ENCODE results near the gene TEX14.

TEX14 gene

DNA sequence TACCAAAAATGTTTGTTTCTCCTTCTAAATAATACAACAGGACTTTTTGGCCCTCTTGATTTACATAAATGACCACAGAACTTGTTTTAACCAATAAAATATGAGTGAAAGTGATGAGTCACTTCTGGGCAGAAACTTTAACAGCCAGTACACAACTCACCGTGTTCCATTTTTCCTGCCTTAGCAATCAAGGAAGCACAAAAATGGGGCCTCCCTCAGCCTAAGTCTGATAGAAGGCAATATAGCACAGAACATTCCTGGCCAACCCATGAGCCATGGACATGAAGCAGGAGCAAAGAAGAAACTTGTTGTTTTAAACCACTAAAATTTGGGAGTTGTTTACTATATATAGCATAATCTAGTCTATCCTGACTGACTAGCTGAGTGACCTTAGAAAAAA is 116.3 kb downstream of the TEX14 start:
- ChIA-PET CTCF (interaction anchor here (1.1 kb wide), 1 partner anchor 12 kb away, joined by 3 read pairs; no protein-coding TSS in a partner anchor), POLR2A (interaction anchor here (0.7 kb wide), 1 partner anchor 103 kb away, joined by 3 read pairs; no protein-coding TSS in a partner anchor)
- no peak for DNase-seq (ENCODE audit: extremely low spot score)
- no peak for TF ChIP-seq FOXM1 (IDR thresholded peaks at IDR 0.05; ENCODE audit: borderline replicate concordance)
- TF ChIP-seq ELF4 (IDR thresholded peaks at IDR 0.05): no peak
- no peak for TF ChIP-seq CTBP1 (IDR thresholded peaks at IDR 0.05; ENCODE audit: borderline replicate concordance)
- no peak for TF ChIP-seq LEF1 (IDR thresholded peaks at IDR 0.05; ENCODE audit: borderline replicate concordance)

DNA sequence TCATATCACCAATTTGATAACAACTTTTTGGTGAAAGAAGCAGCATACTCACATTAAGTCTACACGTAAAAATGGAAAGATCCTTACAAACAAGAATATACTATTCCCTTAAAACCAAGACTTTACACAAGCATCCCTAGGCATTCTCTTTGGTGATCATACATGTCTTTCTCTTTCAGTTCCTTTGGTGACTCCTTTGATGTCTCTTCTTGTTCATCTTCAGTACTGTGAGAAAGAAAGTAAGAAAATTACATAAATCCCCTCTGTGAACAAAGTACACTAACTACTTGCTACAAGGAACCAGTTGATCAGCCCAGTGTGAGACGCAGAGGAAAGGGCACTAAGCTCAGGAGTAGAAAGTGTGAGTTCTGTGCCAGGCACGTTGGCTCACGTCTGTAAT is 117.8 kb downstream of the TEX14 start:
- no peak for TF ChIP-seq ARNT (IDR thresholded peaks at IDR 0.05)
- TF ChIP-seq NFRKB (IDR thresholded peaks at IDR 0.05): no peak
- TF ChIP-seq LEF1 (IDR thresholded peaks at IDR 0.05; ENCODE audit: borderline replicate concordance): no peak
- no peak for TF ChIP-seq TARDBP (IDR thresholded peaks at IDR 0.05)
- CTCF ChIA-PET: no interaction called here
- no peak for DNase-seq (ENCODE audit: extremely low spot score)
- POLR2A ChIA-PET: interaction anchor here (1.4 kb wide), 1 partner anchor 57 kb away, joined by 3 read pairs; no protein-coding TSS in a partner anchor

DNA sequence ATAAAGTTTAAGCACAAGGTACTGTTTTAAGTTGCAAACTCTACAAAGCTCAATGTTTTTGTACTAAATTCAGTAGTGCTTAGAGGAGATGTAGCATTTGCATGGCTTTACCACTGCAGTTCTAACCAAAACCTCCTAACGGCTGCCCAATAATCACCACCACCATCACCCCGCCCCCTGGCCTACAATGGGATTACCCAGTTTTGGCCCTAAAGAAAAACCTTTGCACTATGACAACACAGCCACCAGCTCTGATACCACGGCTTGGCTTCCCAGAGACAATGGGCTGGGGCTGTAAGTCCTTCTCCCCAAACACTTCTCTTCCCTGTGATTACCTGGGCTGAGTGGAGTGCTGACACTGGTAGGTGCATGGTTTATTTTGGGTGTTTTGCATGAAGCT is 119.0 kb downstream of the TEX14 start:
- ChIA-PET POLR2A (interaction anchor here (0.9 kb wide), 1 partner anchor 59 kb away, joined by 3 read pairs; no protein-coding TSS in a partner anchor), CTCF (interaction anchor here (0.6 to 0.8 kb wide), 3 partner anchors 567 to 1470 kb away, joined by 3 to 5 read pairs (median 4); no protein-coding TSS in a partner anchor)
- DNase-seq (ENCODE audit: extremely low spot score): no peak
- no peak for TF ChIP-seq NFRKB (IDR thresholded peaks at IDR 0.05)
- no peak for TF ChIP-seq L3MBTL2 (conservative IDR thresholded peaks at IDR 0.05)
- no peak for TF ChIP-seq TARDBP (IDR thresholded peaks at IDR 0.05)
- TF ChIP-seq BHLHE40 (IDR thresholded peaks at IDR 0.05; ENCODE audit: borderline replicate concordance): no peak
- TF ChIP-seq SUZ12 (IDR thresholded peaks at IDR 0.05): no peak
- TF ChIP-seq ARNT (IDR thresholded peaks at IDR 0.05): no peak
- no peak for TF ChIP-seq ELF4 (IDR thresholded peaks at IDR 0.05)
- TF ChIP-seq FOXM1 (IDR thresholded peaks at IDR 0.05; ENCODE audit: borderline replicate concordance): no peak
- TF ChIP-seq ZNF384 (IDR thresholded peaks at IDR 0.05): no peak
- TF ChIP-seq CTBP1 (IDR thresholded peaks at IDR 0.05; ENCODE audit: borderline replicate concordance): no peak
- TF ChIP-seq SP1 (IDR thresholded peaks at IDR 0.05): no peak
- no peak for TF ChIP-seq FOXK2 (IDR thresholded peaks at IDR 0.05)
- TF ChIP-seq HDGF (IDR thresholded peaks at IDR 0.05; ENCODE audit: borderline replicate concordance): no peak
- TF ChIP-seq LEF1 (IDR thresholded peaks at IDR 0.05; ENCODE audit: borderline replicate concordance): no peak
- no peak for TF ChIP-seq FOXA1 (IDR thresholded peaks at IDR 0.05)
- TF ChIP-seq, protein P1, sequence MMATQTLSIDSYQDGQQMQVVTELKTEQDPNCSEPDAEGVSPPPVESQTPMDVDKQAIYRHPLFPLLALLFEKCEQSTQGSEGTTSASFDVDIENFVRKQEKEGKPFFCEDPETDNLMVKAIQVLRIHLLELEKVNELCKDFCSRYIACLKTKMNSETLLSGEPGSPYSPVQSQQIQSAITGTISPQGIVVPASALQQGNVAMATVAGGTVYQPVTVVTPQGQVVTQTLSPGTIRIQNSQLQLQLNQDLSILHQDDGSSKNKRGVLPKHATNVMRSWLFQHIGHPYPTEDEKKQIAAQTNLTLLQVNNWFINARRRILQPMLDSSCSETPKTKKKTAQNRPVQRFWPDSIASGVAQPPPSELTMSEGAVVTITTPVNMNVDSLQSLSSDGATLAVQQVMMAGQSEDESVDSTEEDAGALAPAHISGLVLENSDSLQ (IDR thresholded peaks at IDR 0.05): no peak

DNA sequence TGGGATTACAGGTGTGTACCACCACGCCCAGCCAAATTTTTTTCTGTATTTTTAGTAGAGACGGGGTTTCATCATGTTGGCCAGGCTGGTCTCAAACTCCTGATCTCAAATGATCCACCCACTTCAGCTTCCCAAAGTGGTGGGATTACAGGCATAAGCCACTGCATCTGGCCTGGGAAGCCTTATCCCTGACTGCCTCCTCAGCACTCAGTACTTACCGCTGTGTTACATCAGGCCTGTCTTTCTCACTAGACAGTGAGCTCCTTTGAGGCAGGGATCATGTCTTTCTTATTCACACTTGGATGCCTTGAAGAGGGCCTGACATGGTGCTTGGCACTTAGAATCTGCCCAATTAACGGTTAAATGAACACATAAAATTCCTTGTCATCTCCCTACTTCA is 121.1 kb downstream of the TEX14 start:
- ChIA-PET POLR2A (no interaction called here), CTCF (interaction anchor here (0.7 kb wide), 1 partner anchor 27 kb away, joined by 4 read pairs; no protein-coding TSS in a partner anchor)
- no peak for TF ChIP-seq FOXK2 (IDR thresholded peaks at IDR 0.05)
- no peak for DNase-seq (ENCODE audit: extremely low spot score)

DNA sequence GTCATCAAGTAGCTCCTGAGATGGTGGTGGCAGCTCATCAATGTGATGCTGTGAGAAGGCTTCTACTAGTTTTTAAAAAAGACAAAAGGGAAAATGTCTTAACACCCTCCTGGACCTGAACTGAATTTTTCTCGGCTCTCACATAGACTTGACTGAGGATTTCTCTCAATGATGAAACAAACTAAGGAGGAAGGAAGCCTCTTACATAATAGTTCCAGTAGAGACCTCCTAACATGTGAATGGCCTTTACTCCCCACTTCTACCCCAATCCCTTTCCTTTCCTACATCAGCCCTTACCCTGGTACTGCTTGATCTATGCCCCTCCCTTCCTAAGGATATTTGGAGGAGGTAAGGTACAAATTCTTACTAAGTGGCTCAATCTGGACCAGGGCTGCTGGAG is 122.6 kb downstream of the TEX14 start:
- DNase-seq (ENCODE audit: extremely low spot score): no peak
- ChIA-PET CTCF (interaction anchor here (0.6 kb wide), 1 partner anchor 101 kb away, joined by 8 read pairs; no protein-coding TSS in a partner anchor), POLR2A (no interaction called here)
- no peak for TF ChIP-seq ARNT (IDR thresholded peaks at IDR 0.05)
- no peak for TF ChIP-seq NFRKB (IDR thresholded peaks at IDR 0.05)
- TF ChIP-seq, protein P1 (IDR thresholded peaks at IDR 0.05): no peak
- TF ChIP-seq FOXK2 (IDR thresholded peaks at IDR 0.05): no peak
- TF ChIP-seq CTBP1 (IDR thresholded peaks at IDR 0.05; ENCODE audit: borderline replicate concordance): no peak
- no peak for TF ChIP-seq SP1 (IDR thresholded peaks at IDR 0.05)
- TF ChIP-seq TARDBP (IDR thresholded peaks at IDR 0.05): no peak
- TF ChIP-seq FOXM1 (IDR thresholded peaks at IDR 0.05; ENCODE audit: borderline replicate concordance): no peak
- no peak for TF ChIP-seq BHLHE40 (IDR thresholded peaks at IDR 0.05; ENCODE audit: borderline replicate concordance)
- TF ChIP-seq LEF1 (IDR thresholded peaks at IDR 0.05; ENCODE audit: borderline replicate concordance): no peak
- no peak for TF ChIP-seq L3MBTL2 (conservative IDR thresholded peaks at IDR 0.05)
- TF ChIP-seq HDGF (IDR thresholded peaks at IDR 0.05; ENCODE audit: borderline replicate concordance): no peak
- no peak for TF ChIP-seq FOXA1 (IDR thresholded peaks at IDR 0.05)
- TF ChIP-seq ZNF384 (IDR thresholded peaks at IDR 0.05): no peak
- TF ChIP-seq SUZ12 (IDR thresholded peaks at IDR 0.05): no peak
- TF ChIP-seq ELF4 (IDR thresholded peaks at IDR 0.05): no peak

DNA sequence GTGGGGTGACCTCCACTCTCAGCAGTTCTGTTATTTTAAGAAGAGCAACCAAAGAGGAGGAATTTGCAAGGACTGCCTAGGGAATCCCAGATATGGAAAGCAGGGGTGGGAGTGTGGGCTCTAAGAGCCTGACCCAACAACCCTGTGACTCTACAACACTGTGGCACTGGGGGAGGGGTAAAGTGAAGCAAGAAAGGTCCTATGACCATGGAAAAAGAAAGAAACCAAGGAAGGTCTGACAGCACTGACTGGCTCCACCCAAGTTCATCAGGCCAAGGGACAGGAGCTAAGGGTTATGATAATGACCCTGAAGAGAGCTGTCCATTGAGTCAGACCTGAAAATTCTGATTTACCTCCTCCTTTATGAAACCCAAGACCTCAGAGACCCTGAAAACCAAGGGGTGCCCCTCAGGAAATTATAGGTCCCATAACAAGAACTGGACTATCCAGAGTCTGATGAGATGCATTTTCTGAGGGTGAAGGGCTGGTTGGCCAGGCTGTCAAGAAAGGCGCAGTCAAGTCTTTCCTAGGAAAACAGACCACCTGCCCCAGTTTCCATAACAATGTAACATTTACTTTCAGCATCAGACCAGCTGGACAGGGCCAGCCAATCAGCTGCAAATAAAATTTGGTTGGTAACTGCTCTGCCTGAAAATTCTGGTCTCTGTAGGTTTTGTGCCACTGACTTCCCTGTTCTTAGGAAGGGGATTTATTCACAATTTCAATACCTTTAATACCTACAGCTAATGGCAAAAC is 123.6 kb downstream of the TEX14 start:
- no peak for DNase-seq (ENCODE audit: extremely low spot score)
- TF ChIP-seq, protein P1 (IDR thresholded peaks at IDR 0.05): no peak
- TF ChIP-seq FOXK2 (IDR thresholded peaks at IDR 0.05) (no peak), CTBP1 (IDR thresholded peaks at IDR 0.05; ENCODE audit: borderline replicate concordance) (no peak), SUZ12 (IDR thresholded peaks at IDR 0.05) (no peak)
- ChIA-PET POLR2A (interaction anchor here (1.4 kb wide), 1 partner anchor 64 kb away, joined by 6 read pairs; no protein-coding TSS in a partner anchor), CTCF (interaction anchor here (0.6 to 1.2 kb wide), 2 partner anchors 9 to 102 kb away, joined by 5 to 8 read pairs; no protein-coding TSS in a partner anchor)

Data from HEK293T (cell line).